ENCODE measurements around the gene INTS6.

The INTS6 gene

GRCh38 chr13:51311957-51312520, 140.8 kb downstream of the INTS6 start:
- no peak for DNase-seq
